Adrenal gland (tissue), 5 donors: ENCODE data around the gene ZC2HC1B.

ENCODE experiments used
- POLR2A ChIP-seq, 2 donors: fragments of 450-650 bp; IDR thresholded peaks; one replicate each; pipeline ENCODE4 v1.6.1; 2017; ENCODE audit warnings: antibody characterized with exemption in 2 of 2, mild to moderate bottlenecking in 2 of 2, moderate library complexity in 1 of 2
- TF ChIP-seq, protein P1 (sequence below), 6 experiments: fragments of 450-650 bp in 4 of 6; fragments of 200-600 bp in 2 of 6; sonication (generic) in 1 of 6; IDR thresholded peaks; 1 replicate in 5 of 6; 2 replicates in 1 of 6; pipeline versions ENCODE4 v1.5.1 to v1.8.0; 2016 to 2021; ENCODE audit warnings: antibody characterized with exemption in 6 of 6, mild to moderate bottlenecking in 2 of 6, moderate library complexity in 1 of 6
- donor health status: DM: no; HTN: no; CAD: no.

DNA sequence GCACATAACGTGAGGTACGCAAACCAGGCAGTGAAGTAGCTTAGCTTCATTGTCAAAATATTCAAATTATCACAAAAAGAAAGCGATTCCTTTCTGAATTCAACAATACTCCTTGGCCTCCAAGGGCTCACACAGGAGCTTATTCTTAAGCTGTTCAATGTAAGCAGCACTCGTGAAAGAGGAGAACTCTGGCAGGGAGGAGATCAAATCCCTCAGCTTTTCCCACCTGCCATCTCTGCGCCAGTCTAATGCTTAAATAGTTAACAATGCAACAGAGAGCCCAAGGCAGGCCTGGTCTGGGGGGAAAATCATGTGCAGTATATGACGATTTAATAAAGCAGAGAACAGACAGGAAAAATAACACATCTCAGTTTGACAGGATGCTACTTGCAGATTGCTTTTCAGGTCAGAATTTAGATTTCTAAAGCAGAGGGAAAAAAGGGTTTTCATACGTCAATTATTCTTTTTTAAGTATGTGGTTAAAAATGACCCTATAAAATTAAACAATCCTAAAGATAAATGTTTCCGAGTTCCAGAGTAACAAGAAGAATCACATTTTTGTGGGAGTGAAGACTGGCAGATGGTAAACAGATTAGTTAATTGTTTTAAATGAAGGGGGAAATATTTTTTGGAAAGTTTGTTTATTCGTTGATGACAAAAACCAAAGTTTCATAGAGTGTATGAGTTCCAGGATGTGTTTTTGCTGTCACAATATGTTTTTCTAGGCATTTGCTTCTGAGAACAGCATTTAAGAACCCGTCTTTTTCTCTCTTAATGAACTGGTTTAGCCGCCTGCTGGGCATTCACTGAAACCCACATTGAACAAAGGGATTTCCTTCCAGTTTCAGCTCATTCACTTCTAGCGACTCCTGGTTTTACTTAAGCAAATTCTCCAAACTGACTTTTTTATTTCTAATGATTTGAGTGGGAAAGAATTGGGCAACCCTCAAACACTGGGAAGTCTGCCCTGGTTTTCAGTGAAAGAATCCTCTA lies 97.9 kb downstream of the ZC2HC1B start:
- TF ChIP-seq, protein P1, sequence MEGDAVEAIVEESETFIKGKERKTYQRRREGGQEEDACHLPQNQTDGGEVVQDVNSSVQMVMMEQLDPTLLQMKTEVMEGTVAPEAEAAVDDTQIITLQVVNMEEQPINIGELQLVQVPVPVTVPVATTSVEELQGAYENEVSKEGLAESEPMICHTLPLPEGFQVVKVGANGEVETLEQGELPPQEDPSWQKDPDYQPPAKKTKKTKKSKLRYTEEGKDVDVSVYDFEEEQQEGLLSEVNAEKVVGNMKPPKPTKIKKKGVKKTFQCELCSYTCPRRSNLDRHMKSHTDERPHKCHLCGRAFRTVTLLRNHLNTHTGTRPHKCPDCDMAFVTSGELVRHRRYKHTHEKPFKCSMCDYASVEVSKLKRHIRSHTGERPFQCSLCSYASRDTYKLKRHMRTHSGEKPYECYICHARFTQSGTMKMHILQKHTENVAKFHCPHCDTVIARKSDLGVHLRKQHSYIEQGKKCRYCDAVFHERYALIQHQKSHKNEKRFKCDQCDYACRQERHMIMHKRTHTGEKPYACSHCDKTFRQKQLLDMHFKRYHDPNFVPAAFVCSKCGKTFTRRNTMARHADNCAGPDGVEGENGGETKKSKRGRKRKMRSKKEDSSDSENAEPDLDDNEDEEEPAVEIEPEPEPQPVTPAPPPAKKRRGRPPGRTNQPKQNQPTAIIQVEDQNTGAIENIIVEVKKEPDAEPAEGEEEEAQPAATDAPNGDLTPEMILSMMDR (IDR thresholded peaks at IDR 0.05), result peak in 2 of 6 experiments; percentile 26 to 28
- TF ChIP-seq POLR2A (IDR thresholded peaks at IDR 0.05), result no peak
